ENCODE measurements around the gene CCDC12.

GRCh38 chr3:47024932-47025331 is 48.4 kb upstream of the CCDC12 start:
- TF ChIP-seq CTCF (IDR thresholded peaks at IDR 0.05; ENCODE audit: borderline replicate concordance, extremely low read depth, low read length, poor library complexity, severe bottlenecking), result no peak
- TF ChIP-seq EZH2 (IDR thresholded peaks at IDR 0.05; ENCODE audit: borderline replicate concordance, low read depth, low read length, severe bottlenecking), result no peak

Measured in DND-41 (cell line).